HEK293T (cell line): ENCODE results near the gene SLC22A2.

Experiments
- ARNT ChIP-seq: fragments of 450-650 bp; IDR thresholded peaks from 2 replicates; pipeline ENCODE4 v1.6.1; 2017; ENCODE audit warnings: mild to moderate bottlenecking
- BHLHE40 ChIP-seq: fragments of 450-650 bp; IDR thresholded peaks from 2 replicates; pipeline ENCODE4 v1.6.1; 2016; ENCODE audit warnings: mild to moderate bottlenecking, moderate library complexity, borderline replicate concordance
- ELF4 ChIP-seq: fragments of 450-650 bp; IDR thresholded peaks from 2 replicates; pipeline ENCODE4 v1.6.1; 2017; ENCODE audit warnings: antibody characterized with exemption
- FOXA1 ChIP-seq: fragments of 450-650 bp; IDR thresholded peaks from 2 replicates; pipeline ENCODE4 v1.6.1; 2016; ENCODE audit warnings: mild to moderate bottlenecking
- FOXK2 ChIP-seq: fragments of 450-650 bp; IDR thresholded peaks from 2 replicates; pipeline ENCODE4 v1.6.1; 2016; ENCODE audit warnings: mild to moderate bottlenecking
- FOXM1 ChIP-seq: fragments of 450-650 bp; IDR thresholded peaks from 2 replicates; pipeline ENCODE4 v1.6.1; 2017; ENCODE audit warnings: mild to moderate bottlenecking, borderline replicate concordance
- HDGF ChIP-seq: fragments of 450-650 bp; IDR thresholded peaks from 2 replicates; pipeline ENCODE4 v1.6.1; 2017; ENCODE audit warnings: antibody characterized with exemption, borderline replicate concordance
- L3MBTL2 ChIP-seq: fragments of 450-650 bp; conservative IDR thresholded peaks from 2 replicates; pipeline ENCODE4 v1.6.1; 2016; ENCODE audit warnings: mild to moderate bottlenecking
- LEF1 ChIP-seq: fragments of 450-650 bp; IDR thresholded peaks from 2 replicates; pipeline ENCODE4 v1.6.1; 2017; ENCODE audit warnings: mild to moderate bottlenecking, borderline replicate concordance
- NFRKB ChIP-seq: fragments of 450-650 bp; IDR thresholded peaks from 2 replicates; pipeline ENCODE4 v1.6.1; 2016; ENCODE audit warnings: mild to moderate bottlenecking, moderate library complexity
- PKNOX1 ChIP-seq: fragments of 450-650 bp; IDR thresholded peaks from 2 replicates; pipeline ENCODE4 v1.6.1; 2016
- SP1 ChIP-seq: fragments of 450-650 bp; IDR thresholded peaks from 2 replicates; pipeline ENCODE4 v1.6.1; 2017
- SUZ12 ChIP-seq: fragments of 450-650 bp; IDR thresholded peaks from 2 replicates; pipeline ENCODE4 v1.6.1; 2016; ENCODE audit warnings: mild to moderate bottlenecking
- TARDBP ChIP-seq: fragments of 450-650 bp; IDR thresholded peaks from 2 replicates; pipeline ENCODE4 v1.6.1; 2016

- TF ChIP-seq HDGF (no peak), ARNT (no peak), SUZ12 (no peak), NFRKB (no peak), FOXK2 (no peak), SP1 (no peak), PKNOX1 (no peak), ELF4 (no peak), FOXA1 (no peak), FOXM1 (no peak), LEF1 (no peak), L3MBTL2 (no peak), TARDBP (no peak), BHLHE40 (no peak)
Measured at GRCh38 chr6:160267102-160267501, 8.5 kb upstream of the SLC22A2 start.
